ENCODE data around the gene BDKRB2. TPM values are rescaled to one million over a fixed set of nuclear protein-coding genes. Genes with fewer than 3 reads are reported as not detected.

BDKRB2 gene
- total and polyA plus RNA-seq, 2 of the 8 experiments (the other 6 are each of a cell fraction or from before 2014, with no cell fraction given): 0.13 to 0.21 TPM

- no peak for TF ChIP-seq CHD7 (IDR thresholded peaks at IDR 0.05; ENCODE audit: insufficient replicate concordance, low read length)
- no peak for TF ChIP-seq SP2 (IDR thresholded peaks at IDR 0.05; ENCODE audit: low read length)
These were observed 42.4 kb upstream of the BDKRB2 start (continued) for GRCh38 chr14:96162265-96162664.

Data from H1 (cell line).